Neural cell (in vitro differentiated cells): ENCODE measurements around the gene LRRC9. TPM values are rescaled to one million over a fixed set of nuclear protein-coding genes. Genes with fewer than 3 reads are reported as not detected.

Experiments
- H2AFZ ChIP-seq: fragments of 200-600, 300-800 bp; sonication (generic), shearing (Covaris generic); 2 replicates; pipeline ENCODE4 v1.6.0; 2014; ENCODE audit warnings: low read depth, mild to moderate bottlenecking, antibody characterized with exemption, low read length, moderate library complexity
- H3F3A ChIP-seq: fragments of 200-600 bp; shearing (Covaris generic); 2 replicates; pipeline ENCODE4 v1.6.1; 2016; ENCODE audit warnings: mild to moderate bottlenecking, moderate library complexity, mixed read lengths, antibody characterized with exemption, low read length; ENCODE audit not compliant: insufficient read depth, poor library complexity, severe bottlenecking
- H3K27ac ChIP-seq: fragments of 200-600, 300-800 bp; sonication (generic), shearing (Covaris generic); 2 replicates; pipeline ENCODE4 v1.5.1; 2014; ENCODE audit warnings: mild to moderate bottlenecking, low read length, moderate library complexity
- H3K27me3 ChIP-seq: fragments of 300-800, 200-600 bp; sonication (generic), shearing (Covaris generic); 2 replicates; pipeline ENCODE4 v1.6.0; 2014; ENCODE audit warnings: mild to moderate bottlenecking, low read depth, low read length, moderate library complexity; ENCODE audit not compliant: insufficient read depth
- H3K36me3 ChIP-seq: fragments of 300-800, 200-600 bp; sonication (generic), shearing (Covaris generic); 2 replicates; pipeline ENCODE4 v1.5.1; 2014; ENCODE audit warnings: mild to moderate bottlenecking, antibody characterized with exemption, low read length, moderate library complexity; ENCODE audit not compliant: insufficient read depth
- H3K4me2 ChIP-seq: fragments of 300-800, 200-600 bp; sonication (generic), shearing (Covaris generic); 2 replicates; pipeline ENCODE4 v1.6.0; 2014; ENCODE audit warnings: mild to moderate bottlenecking, low read length
- H3K4me3 ChIP-seq: fragments of 300-800, 200-600 bp; sonication (generic), shearing (Covaris generic); 2 replicates; pipeline ENCODE4 v1.5.1; 2014; ENCODE audit warnings: mild to moderate bottlenecking, low read length, moderate library complexity
- H3K79me2 ChIP-seq: fragments of 200-600 bp; shearing (Covaris generic); replicated peaks from 2 replicates; pipeline ENCODE4 v1.6.0; 2014; ENCODE audit warnings: mild to moderate bottlenecking, low read length, moderate library complexity; ENCODE audit not compliant: insufficient read depth
- H3K9ac ChIP-seq: fragments of 300-800, 200-600 bp; sonication (generic), shearing (Covaris generic); 2 replicates; pipeline ENCODE4 v1.6.1; 2016; ENCODE audit warnings: mild to moderate bottlenecking, low read length, mixed read lengths
- H3K9me2 ChIP-seq: fragments of 200-600 bp; shearing (Covaris generic); 2 replicates; pipeline ENCODE4 v1.6.1; 2016; ENCODE audit warnings: mild to moderate bottlenecking, low read length, mixed read lengths; ENCODE audit not compliant: insufficient read depth
- H3K9me3 ChIP-seq: fragments of 200-600, 300-800 bp; sonication (generic), shearing (Covaris generic); 2 replicates; pipeline ENCODE4 v1.6.1; 2016; ENCODE audit warnings: mild to moderate bottlenecking, mixed run types, low read length, moderate library complexity, mixed read lengths
- H4K20me1 ChIP-seq: fragments of 200-600 bp; shearing (Covaris generic); 2 replicates; pipeline ENCODE4 v1.6.1; 2016; ENCODE audit warnings: mild to moderate bottlenecking, mixed run types; ENCODE audit not compliant: insufficient read depth
- CTCF ChIP-seq: fragments of 450-650 bp; IDR thresholded peaks from 2 replicates; pipeline ENCODE4 v1.5.1; 2014; ENCODE audit warnings: antibody characterized with exemption, mild to moderate bottlenecking, moderate library complexity; ENCODE audit not compliant: poor library complexity, severe bottlenecking
- EP300 ChIP-seq: fragments of 450-650 bp; conservative IDR thresholded peaks from 2 replicates; pipeline ENCODE4 v1.6.1; 2014; ENCODE audit warnings: antibody characterized with exemption, mild to moderate bottlenecking, moderate library complexity; ENCODE audit not compliant: poor library complexity, severe bottlenecking
- EZH2 ChIP-seq: fragments of 200-600, 300-800 bp; shearing (Covaris generic), sonication (generic); IDR thresholded peaks from 2 replicates; pipeline ENCODE4 v1.6.1; 2014; ENCODE audit warnings: antibody characterized with exemption, low read length, borderline replicate concordance, mild to moderate bottlenecking; ENCODE audit not compliant: insufficient read depth, poor library complexity, severe bottlenecking
- MXI1 ChIP-seq: fragments of 450-650 bp; conservative IDR thresholded peaks from 2 replicates; pipeline ENCODE4 v1.6.1; 2014; ENCODE audit warnings: antibody characterized with exemption, mild to moderate bottlenecking; ENCODE audit not compliant: poor library complexity, severe bottlenecking
- POLR2AphosphoS5 ChIP-seq: IDR thresholded peaks from 2 replicates; pipeline ENCODE4 v1.6.1; 2012
- RAD21 ChIP-seq: fragments of 450-650 bp; conservative IDR thresholded peaks from 2 replicates; pipeline ENCODE4 v1.6.1; 2014; ENCODE audit warnings: antibody characterized with exemption, mild to moderate bottlenecking, moderate library complexity
- REST ChIP-seq: IDR thresholded peaks from 2 replicates; pipeline ENCODE4 v1.6.1; 2012; ENCODE audit warnings: borderline replicate concordance
- SMC3 ChIP-seq: fragments of 450-650 bp; conservative IDR thresholded peaks from 2 replicates; pipeline ENCODE4 v1.6.1; 2014; ENCODE audit warnings: antibody characterized with exemption, mild to moderate bottlenecking, moderate library complexity; ENCODE audit not compliant: poor library complexity
- TAF1 ChIP-seq: IDR thresholded peaks from 2 replicates; pipeline ENCODE4 v1.6.1; 2012; ENCODE audit warnings: low read depth
- polyA plus RNA-seq: library from polyadenylated mRNA; depleted of rRNA; stranded (reverse); fragments of >200 nt; gene quantifications from 2 replicates; pipeline ENCODE4 v1.2.3, GENCODE V29; 2014

LRRC9 gene
- polyA plus RNA-seq, 1 donor from 2014 or later: 1.3 TPM

GRCh38 chr14:60091550-60092525 is 171.9 kb downstream of the LRRC9 start, which contains the start of gene PCNX4:
PCNX4 (plus strand) TSS chr14:60091923; CDS start chr14:60107639, 15,716 bp downstream.
- H3K27ac ChIP-seq: peak within 1 kb of the TSS; percentile 95
- H3K27me3 ChIP-seq: no peaks in the 10 kb centered on the region
- H3K4me3 ChIP-seq: peak within 1 kb of the TSS; percentile 82
- no peaks in the 10 kb centered on the region for H3K9me2 ChIP-seq
- no peaks in the 10 kb centered on the region for H3F3A ChIP-seq
- H3K9me3 ChIP-seq: no peaks in the 10 kb centered on the region
- H4K20me1 ChIP-seq: no peaks in the 10 kb centered on the region
- TF ChIP-seq RAD21 (peak; percentile 15), EP300 (peak; percentile 85), REST (peak; percentile 82), EZH2 (no peak), CTCF (no peak), MXI1 (peak; percentile 90), TAF1 (peak; percentile 95), POLR2AphosphoS5 (peak; percentile 96), SMC3 (no peak)
- H3K36me3 ChIP-seq: no peaks in the 10 kb centered on the region
- peak within 1 kb of the TSS; percentile 94 for H3K9ac ChIP-seq
- H2AFZ ChIP-seq: peak within 1 kb of the TSS; percentile 66
- peaks cover 47% of the 10 kb centered on the region for H3K79me2 ChIP-seq
- H3K4me2 ChIP-seq: peak within 1 kb of the TSS; percentile 93

- Histone ChIP-seq H2AFZ (peak overlapping the region; percentile 66), H3K9ac (peak overlapping the region; percentile 94), H3K79me2 (peaks cover 54% of the 10 kb centered on the region), H3F3A (no peaks in the 10 kb centered on the region), H3K27ac (peak overlapping the region; percentile 95), H3K36me3 (no peaks in the 10 kb centered on the region), H3K9me3 (no peaks in the 10 kb centered on the region), H3K4me2 (peak overlapping the region; percentile 93), H3K9me2 (no peaks in the 10 kb centered on the region), H3K27me3 (no peaks in the 10 kb centered on the region), H3K4me3 (peak overlapping the region; percentile 82), H4K20me1 (no peaks in the 10 kb centered on the region)
- TF ChIP-seq REST (no peak), EP300 (no peak), RAD21 (no peak), SMC3 (no peak), MXI1 (no peak), POLR2AphosphoS5 (no peak), EZH2 (no peak), TAF1 (no peak), CTCF (no peak)
Measured at GRCh38 chr14:60092526-60092920, 172.6 kb downstream of the LRRC9 start.
